Dedifferentiated amniotic fluid mesenchymal stem cell (primary cell): ENCODE data around the gene FAM133A.

Source experiments
- DNase-seq: peaks from one replicate; pipeline ENCODE4 v3.0.0-alpha.2; 2016; ENCODE audit errors: extremely low spot score

FAM133A gene

GRCh38 chrX:93673869-93674271 is at the start of gene FAM133A:
FAM133A (plus strand) TSS chrX:93674206; CDS start chrX:93709420, 35,214 bp downstream.
- peak; percentile 41 for DNase-seq

- DNase-seq, result no peak
Measured at GRCh38 chrX:93637591-93637990, 36.4 kb upstream of the FAM133A start.

- no peak for DNase-seq
Measured at GRCh38 chrX:93649381-93649780, 24.6 kb upstream of the FAM133A start.

- DNase-seq, result no peak
Measured at GRCh38 chrX:93660575-93660974, 13.4 kb upstream of the FAM133A start.

- DNase-seq, result peak; percentile 82
Measured at GRCh38 chrX:93673056-93673868, 744 bp upstream of the FAM133A start, which contains the start of gene NAP1L3. NAP1L3 (minus strand) TSS chrX:93673578; CDS start chrX:93673304, 274 bp downstream.

GRCh38 chrX:93695981-93696380 is 22.0 kb downstream of the FAM133A start:
- no peak for DNase-seq

- no peak for DNase-seq
Measured at GRCh38 chrX:93703701-93704100, 29.7 kb downstream of the FAM133A start.

GRCh38 chrX:93711076-93711475 is 37.1 kb downstream of the FAM133A start:
- no peak for DNase-seq

- no peak for DNase-seq
Measured at GRCh38 chrX:93741811-93742210, 67.8 kb downstream of the FAM133A start.

- no peak for DNase-seq
Measured at GRCh38 chrX:93760163-93760562, 86.2 kb downstream of the FAM133A start.
